Upper lobe of left lung (tissue), 4 donors: Measurements from ENCODE around the gene IGFN1.

Source experiments
- EP300 ChIP-seq, 4 donors: sonication (generic); formaldehyde crosslinking; IDR thresholded peaks; one replicate each; pipeline ENCODE4 v1.5.1; 2017; ENCODE audit warnings: antibody characterized with exemption in 4 of 4, control low read depth in 2 of 4
- POLR2A ChIP-seq, 4 donors: fragments of 450-650 bp; IDR thresholded peaks; one replicate each; pipeline ENCODE4 v1.5.1; 2016 to 2017; ENCODE audit warnings: antibody characterized with exemption in 4 of 4, mild to moderate bottlenecking in 2 of 4
- POLR2AphosphoS5 ChIP-seq, 2 donors: sonication (generic); formaldehyde crosslinking; IDR thresholded peaks; one replicate each; pipeline ENCODE4 v1.5.1; 2017; ENCODE audit warnings: antibody characterized with exemption in 2 of 2
- TF ChIP-seq, protein P1 (sequence below), 6 experiments: fragments of 450-650 bp in 4 of 6; fragments of 200-600 bp in 2 of 6; sonication (generic) in 2 of 6; IDR thresholded peaks; one replicate each; pipeline ENCODE4 v1.5.1; 2016 to 2019; ENCODE audit warnings: antibody characterized with exemption in 6 of 6

DNA sequence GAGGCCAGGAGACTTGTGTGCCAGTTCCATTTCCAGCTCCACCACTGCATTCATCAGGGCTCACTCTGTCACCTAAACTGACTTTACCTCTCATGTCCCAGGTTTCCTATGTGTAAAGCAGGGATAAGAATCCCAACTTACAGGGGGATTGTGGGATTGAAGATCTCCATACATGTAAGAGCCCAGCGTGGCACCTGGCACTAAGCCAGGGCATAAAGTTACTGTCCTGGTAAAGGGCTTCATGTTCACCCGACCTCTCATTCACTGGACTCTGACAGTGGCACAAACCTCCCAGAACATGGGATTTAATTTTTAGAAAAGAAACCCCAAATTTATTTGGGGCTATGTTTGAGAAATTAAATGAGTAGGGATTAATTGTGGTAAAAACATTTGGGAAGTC is 8.9 kb upstream of the IGFN1 start:
- TF ChIP-seq, protein P1, sequence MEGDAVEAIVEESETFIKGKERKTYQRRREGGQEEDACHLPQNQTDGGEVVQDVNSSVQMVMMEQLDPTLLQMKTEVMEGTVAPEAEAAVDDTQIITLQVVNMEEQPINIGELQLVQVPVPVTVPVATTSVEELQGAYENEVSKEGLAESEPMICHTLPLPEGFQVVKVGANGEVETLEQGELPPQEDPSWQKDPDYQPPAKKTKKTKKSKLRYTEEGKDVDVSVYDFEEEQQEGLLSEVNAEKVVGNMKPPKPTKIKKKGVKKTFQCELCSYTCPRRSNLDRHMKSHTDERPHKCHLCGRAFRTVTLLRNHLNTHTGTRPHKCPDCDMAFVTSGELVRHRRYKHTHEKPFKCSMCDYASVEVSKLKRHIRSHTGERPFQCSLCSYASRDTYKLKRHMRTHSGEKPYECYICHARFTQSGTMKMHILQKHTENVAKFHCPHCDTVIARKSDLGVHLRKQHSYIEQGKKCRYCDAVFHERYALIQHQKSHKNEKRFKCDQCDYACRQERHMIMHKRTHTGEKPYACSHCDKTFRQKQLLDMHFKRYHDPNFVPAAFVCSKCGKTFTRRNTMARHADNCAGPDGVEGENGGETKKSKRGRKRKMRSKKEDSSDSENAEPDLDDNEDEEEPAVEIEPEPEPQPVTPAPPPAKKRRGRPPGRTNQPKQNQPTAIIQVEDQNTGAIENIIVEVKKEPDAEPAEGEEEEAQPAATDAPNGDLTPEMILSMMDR (IDR thresholded peaks at IDR 0.05), result no peak
- TF ChIP-seq EP300 (IDR thresholded peaks at IDR 0.05), result no peak
- TF ChIP-seq POLR2A (IDR thresholded peaks at IDR 0.05), result no peak
- TF ChIP-seq POLR2AphosphoS5 (IDR thresholded peaks at IDR 0.05), result no peak
